HG03045 (cell line): Measurements from ENCODE around the gene ZNF224.

Experiments
- ATAC-seq: cut with Tn5 transposase; IDR thresholded peaks from one replicate; pipeline ENCODE4 v1.9.1; 2021; ENCODE audit warnings: mild to moderate bottlenecking, moderate library complexity; ENCODE audit not compliant: unreplicated experiment

ZNF224 gene

DNA sequence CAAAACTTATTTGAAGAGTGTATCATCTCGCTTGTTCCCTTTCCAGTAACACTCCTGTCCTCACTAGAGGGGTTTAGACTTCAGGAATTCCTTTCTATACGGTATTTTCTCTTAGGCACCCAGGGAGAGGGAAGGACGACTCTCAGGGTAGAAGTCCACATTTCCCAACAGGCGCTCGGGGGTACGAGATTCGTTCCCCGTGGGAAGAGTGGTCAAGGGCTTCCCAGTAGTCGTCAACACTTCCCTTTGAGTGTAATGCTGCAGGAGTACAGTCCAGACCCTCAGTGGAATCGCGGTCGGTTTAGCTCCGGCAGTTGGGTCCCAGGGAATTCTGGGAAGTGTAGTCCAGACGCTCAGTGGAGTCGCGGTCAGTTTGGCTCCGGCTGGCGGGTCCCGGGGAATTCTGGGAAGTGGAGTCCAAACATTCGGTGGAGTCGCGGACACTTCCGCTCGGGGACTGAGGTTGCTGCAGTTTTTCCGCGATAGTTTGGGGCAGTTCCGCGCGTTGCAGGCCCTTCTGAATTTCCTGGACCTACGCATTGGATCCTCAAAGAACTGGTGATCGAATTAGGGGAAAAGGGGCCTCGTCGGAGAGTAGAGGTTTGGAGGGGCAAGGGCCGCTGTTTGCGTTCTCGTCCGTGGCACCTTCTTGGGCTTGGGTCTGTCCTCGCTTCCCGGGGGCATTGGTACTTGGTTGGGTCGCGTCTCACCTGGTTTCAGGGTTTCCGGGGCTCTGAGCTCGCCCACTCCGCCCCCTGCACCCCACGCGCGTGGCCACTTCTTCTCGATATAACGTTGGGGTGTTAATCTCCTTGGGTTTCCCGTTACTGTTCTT is at the start of gene ZNF224:
Gene ZNF224, plus strand, starts transcription at position 431 of the 835 bp plus-strand sequence. CDS start 3,513 bp downstream, outside the sequence.
- peak; percentile 82 for ATAC-seq

DNA sequence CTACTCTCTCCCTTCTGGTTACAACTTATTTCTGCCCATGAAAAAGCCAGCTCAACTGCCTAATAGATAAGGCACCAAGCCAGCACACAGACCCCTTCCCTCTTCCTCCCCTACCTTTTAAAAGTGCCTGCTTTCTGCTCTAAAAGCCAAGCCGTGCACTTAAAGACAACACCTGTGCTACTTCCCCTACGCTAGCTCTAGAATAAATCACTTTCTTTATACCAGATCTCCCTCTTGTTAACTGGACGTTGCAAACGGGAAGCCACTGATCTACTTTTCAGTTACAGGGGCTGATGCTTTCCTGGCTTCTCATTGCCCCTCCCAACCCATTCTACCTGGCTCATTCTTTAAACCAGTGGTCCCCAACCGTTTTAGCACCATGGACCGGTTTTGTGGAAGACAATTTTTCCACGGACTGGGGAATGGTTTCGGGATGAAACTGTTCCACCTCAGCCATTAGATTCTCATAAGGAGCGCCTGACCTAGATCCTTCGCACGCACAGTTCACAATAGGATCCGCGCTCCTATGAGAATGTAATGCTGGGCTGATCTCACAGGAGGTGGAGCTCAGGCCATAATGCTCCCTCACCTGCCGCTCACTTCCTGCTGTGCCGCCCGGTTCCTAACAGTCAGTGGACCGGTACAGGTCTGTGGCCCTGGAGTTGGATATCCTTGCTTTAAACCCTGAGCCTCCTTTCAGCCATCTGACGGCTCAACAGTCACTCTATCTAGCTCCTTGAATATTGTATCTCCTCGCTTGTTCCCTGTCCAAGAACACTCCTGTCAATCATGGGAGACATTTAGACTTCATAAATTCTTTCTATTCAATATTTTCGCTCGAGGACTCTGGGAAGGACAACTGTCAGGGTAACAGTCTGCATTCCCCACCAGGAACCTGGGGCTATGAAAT is 43.2 kb upstream of the ZNF224 start:
- no peak for ATAC-seq

DNA sequence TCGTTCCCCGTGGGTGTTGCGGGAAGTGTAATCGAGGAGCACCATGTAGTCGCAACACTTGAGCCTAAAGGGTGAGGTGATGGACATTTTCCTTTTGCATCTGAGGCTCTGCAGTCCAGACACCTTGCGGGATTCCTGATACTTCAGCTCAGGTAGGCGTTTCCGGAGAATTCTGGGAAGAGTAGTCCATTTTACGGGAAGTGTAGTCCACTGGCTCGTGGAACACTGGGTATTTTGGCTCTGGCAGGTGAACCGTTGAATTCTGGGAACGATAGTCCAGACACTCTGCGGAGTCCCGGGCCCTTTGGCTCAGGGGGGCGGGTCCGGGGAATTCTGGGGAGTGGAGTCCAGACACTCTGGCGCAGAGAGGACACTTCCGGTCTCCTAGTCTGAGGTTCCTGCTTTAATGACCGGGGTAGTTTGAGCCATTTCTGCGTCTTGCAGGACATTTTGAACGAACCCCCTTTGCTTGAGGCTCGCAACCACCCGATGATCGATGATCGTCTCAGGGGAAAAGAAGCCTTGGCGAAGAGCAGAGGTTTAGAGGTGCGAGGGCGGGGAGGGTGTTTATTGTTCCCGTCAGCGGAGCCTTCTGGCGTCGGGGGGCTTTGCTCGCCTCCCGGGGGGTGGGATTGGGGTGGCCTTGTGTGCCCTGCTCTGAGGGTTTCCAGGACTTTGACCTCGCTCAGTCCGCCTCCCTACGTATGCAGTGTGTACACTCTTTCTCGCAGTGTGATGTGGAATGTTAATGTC is 42.3 kb upstream of the ZNF224 start, which contains the start of gene ZNF223:
Gene ZNF223, plus strand, starts transcription at position 387 of the 753 bp plus-strand sequence. CDS start 3,141 bp downstream, outside the sequence.
- no peak for ATAC-seq

DNA sequence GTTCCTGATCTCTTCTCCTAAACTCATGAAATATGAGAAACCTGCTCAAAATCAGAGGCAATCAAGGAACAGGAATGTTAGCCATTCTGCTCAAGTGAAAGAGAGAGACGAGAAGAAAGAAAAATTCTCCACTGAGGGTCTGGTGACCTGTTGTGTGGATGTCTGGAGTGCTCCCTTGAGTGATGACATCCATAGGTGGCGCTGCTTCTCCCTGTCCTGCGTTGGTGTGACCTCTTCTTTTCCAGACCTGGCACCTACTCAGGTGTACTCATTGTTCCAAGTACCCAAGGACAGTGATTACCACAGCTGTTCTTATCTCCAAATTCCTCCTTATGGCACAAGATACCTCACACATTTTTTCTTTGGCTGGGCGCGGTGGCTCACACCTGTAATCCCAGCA is 38.3 kb upstream of the ZNF224 start:
- ATAC-seq, result no peak

DNA sequence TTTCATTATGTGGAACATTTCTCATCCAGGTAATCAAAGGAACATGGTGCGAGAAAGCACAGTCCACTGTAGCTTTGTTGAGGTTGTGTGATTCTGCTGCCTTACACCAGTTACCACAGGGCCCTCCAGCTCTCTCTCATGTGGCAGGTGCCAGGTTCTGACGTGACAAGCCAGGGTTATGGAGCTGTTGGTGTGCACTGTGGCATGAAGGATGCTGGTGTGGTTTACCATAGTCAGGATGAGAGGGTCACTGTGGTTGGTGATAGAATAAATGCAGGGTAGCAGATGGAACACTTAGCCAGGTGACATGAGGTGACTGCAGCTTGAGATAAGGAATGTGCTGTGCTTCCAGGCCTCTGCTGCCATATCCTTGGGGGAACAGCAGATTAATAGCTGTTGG is 34.9 kb upstream of the ZNF224 start:
- no peak for ATAC-seq

DNA sequence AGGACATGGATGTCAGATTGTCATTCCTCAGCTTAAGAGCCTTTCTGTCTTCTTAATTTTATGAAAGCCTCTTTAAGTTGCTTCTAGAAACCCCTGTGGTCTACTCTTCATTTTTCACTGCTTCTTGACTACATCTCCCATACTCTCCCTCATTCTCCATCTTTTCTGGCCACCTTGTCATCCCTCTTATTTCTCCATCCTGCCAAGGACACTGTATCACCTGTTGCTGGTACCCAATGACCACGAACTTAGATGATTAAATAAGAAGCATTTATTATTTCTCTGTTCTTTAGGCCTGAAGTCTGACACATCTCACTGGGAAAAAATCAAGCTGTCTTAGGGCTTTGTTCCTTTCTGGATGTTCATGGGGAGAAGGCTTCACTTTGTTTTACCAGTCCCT is 33.1 kb upstream of the ZNF224 start:
- ATAC-seq, result no peak

DNA sequence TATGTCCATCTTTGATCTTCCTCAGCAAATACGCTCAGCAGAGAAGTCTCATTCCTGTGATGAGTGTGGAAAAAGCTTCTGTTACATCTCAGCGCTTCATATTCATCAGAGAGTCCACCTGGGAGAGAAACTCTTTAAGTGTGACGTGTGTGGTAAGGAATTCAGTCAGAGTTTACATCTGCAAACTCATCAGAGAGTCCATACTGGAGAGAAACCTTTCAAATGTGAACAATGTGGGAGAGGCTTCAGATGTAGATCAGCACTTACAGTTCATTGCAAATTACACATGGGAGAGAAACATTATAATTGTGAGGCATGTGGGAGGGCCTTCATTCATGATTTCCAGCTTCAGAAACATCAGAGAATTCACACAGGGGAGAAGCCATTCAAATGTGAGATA is 27.9 kb upstream of the ZNF224 start:
- no peak for ATAC-seq

DNA sequence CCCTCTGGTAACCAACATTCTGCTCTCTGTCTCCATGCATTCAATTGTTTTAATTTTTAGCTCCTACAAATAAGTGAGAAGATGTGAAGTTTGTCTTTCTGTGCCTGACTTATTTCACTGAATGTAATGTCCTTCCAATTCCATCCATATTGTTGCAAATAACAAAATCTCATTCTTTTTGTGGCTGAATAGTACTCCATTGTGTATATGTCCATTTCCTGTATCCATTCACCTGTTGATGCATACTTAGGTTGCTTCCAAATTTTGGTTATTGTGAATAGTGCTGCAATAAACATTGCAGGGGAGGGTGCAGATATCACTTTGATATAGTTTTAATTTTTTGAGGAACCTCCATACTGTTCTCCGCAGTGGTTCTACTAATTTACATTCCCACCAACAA is 24.7 kb upstream of the ZNF224 start:
- ATAC-seq, result no peak

DNA sequence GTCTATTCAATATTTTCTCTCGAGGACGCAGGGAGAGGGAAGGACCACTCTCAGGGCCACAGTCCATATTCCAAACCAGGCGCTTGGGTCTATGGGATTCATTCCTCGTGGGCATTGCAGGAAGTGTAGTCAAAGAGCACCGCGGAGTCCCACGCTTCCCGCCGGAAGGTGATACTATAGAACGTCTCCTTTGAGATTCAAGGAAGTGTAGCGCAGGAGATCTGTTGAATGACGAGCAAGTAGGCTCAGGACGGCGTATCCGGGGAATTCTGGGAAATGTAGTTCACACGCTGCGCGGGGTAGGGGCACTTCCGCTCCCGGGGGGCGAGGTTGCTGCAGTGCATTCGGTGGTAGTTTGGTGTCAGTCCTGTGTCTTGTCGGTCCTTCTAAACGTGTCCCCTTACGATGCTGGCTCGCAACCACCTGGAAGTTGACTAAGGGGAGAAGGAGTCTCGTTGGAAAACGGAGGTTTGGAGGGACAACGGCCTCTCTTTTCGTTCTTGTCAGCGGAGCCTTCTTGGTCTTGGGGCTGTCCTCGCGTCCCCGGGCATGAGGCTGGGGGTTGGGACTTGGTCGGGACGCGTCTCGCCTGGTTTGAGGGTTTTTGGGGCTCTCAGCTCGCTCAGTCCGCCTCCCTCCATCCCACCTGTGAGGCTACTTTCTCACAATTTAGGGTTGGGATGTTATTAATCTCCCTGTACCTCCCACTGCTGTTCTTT is 22.2 kb upstream of the ZNF224 start, which contains the start of gene ZNF284:
Gene ZNF284, plus strand, starts transcription at position 336 of the 719 bp plus-strand sequence. CDS start 4,231 bp downstream, outside the sequence.
- peak; percentile 81 for ATAC-seq

DNA sequence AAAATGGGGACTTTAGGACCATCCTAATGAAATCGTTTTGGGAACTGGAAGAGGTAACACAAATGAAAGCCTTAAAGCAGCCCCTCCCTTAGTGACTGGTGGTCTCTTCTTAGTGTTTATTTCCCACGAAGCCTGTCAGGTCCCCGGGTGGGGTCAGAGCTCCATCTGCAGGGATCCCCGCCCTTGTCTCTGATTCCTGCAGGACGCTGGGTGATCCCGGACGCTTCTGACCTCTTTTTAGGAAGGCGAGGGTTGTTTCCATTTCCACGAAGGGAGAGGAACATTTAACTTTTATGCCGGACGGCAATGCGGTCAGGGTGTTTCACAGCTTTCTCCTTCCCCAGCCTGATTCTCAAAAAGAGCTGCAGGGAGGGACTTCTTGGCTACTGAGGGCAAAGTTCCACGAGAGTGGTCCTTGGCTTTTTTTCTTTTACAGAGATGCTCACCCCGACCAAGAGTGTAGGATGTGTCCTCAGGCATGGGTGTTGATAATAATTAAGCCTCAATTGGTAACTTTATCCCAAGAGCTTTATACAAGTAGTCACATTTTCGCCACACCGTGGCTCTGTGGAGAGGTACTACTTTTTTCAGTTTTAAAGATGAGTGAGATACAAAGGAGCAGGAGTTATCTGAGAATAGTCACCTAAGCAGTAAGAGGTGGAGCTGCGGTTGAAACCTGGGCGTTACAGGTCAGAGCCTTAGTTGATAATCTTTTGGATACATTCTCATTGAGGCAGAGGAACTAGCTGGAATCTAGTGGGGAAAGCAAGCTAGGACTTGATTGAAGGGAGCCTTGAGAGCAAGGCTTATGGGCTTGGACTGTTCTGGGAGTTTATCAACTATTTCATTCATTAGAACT is 21.4 kb upstream of the ZNF224 start:
- no peak for ATAC-seq

DNA sequence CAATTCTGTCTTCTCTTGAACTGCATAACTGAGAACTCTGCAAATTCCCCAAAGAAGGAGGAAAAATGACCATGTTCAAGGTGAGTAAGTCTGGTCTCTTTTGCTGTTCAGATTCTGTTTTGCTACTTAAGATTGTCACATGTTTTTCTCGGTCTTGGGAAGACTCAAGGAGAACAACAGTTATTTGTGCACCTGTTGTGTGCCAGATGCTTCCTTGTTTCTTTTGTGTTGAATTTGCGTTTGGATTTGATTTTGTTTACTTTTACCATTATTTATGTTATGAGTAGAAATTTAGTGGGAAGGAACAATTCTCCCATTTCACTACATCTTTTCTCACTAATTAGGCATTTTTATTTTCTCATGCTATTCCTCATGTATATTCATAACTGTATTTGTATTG is 17.8 kb upstream of the ZNF224 start:
- no peak for ATAC-seq

DNA sequence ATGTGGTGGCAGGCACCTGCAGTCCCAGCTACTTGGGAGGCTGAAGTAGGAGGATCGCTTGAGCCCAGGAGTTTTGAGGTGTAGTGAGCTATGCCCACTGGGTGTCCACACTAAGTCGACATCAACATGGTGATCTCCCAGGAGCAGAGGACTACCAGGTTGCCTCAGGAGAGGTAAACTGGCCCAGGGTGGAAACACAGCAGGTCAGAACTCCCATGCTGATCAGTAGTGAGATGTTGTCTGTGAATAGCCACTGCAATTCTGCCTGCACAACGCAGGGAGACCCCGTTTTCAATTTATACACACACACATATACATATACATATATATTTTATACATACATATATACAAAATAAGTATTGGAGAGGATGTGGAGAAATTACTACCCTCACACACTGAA is 2.1 kb upstream of the ZNF224 start:
- no peak for ATAC-seq

DNA sequence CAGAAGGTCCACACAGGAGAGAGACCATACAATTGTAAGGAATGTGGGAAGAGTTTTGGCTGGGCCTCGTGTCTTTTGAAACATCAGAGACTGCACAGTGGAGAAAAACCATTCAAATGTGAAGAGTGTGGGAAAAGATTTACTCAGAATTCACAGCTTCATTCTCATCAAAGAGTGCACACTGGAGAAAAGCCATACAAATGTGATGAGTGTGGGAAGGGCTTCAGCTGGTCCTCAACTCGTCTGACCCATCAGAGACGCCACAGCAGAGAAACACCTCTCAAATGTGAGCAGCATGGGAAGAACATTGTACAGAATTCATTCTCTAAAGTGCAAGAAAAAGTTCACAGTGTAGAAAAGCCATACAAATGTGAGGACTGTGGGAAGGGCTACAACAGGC is 13.6 kb downstream of the ZNF224 start:
- no peak for ATAC-seq

DNA sequence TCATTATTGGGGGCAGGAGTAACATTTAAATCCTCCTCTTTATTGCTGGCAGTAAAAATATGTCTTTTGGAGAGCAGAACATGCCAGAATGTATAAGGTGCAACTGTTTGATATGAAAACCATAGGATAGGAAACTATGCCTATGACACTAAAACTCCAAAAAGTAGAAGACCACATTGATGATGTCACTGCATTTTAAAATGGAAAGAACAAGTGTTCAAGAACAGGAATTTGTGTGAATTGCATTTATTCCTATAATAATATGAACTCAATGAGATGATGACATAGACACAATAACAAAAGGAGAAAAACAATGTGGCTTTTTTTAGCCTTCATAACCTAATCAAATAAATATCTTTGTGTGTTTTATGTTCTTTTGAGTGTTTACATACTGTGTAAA is 15.3 kb downstream of the ZNF224 start:
- no peak for ATAC-seq

DNA sequence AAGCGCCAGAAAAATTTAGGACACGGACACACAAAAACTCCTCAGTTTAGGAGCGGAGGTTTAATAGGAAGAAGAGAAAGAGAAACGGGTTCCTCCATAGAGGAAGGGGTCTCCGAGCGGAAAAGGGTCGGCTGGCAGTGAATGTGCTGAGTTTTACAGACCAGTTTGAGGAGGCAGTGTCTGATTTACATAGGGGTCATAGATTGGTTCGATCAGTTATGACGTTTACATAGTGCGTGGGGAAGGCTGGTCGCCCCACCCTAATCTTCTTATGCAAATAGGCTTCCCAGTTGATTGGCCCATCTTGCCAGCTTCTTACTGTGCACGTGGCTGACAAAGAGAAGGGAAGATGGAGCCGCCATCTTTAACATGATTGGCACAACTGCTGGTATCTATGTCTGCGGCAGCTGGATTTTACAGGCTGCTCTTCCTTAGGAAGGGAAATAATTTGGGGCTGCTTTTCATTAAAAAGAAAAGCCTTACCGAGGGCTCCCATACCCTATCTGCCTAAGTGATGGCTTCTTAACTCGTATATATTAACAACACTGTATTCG is 17.8 kb downstream of the ZNF224 start:
- no peak for ATAC-seq

DNA sequence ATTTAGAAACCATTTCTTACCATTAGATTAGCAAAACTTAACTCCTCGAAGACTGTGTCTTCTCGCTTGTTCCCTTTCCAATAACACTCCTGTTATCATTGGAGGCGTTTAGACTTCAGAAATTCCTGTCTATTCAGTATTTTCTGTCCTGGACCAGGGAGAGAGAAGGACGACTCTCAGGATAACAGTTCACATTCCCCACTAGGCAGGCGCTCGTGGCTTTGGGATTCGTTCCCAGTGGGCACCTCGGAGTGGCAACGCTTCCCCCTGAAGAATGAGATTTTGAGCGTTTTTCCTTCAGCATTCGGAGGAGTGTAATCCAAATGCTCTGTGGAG is 18.6 kb downstream of the ZNF224 start:
- no peak for ATAC-seq

DNA sequence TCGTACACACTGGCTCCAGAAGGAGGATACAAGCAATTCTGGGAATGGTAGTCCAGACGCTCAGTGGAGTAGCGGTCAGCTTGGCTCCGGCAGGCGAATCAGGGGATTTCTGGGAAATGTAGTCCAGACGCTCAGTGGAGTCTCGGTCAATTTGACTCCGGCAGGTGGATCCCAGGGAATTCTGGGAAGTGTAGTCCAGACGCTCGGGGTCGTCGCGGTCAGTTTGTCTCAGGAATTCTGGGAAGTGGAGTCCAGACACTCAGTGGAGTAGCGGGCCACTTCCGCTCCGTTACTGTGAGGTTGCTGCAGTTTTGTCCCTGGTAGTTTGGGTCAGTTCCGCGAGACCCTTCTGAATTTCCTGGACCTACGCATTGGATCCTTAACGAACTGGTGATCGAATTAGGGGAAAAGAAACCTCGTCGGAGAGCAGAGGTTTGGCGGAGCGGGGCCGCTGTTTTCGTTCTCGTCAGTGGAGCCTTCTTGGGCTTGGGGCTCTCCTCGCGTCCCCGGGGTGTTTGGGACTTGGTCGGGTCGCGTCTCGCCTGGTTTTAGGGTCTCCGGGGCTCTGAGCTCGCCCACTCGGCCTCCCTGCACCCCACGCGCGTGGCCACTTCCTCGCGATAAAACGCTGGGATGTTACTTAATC is 19.1 kb downstream of the ZNF224 start, which contains the start of gene ZNF225:
Gene ZNF225, plus strand, starts transcription at position 262 of the 646 bp plus-strand sequence. CDS start 2,429 bp downstream, outside the sequence.
- ATAC-seq, result peak; percentile 92

DNA sequence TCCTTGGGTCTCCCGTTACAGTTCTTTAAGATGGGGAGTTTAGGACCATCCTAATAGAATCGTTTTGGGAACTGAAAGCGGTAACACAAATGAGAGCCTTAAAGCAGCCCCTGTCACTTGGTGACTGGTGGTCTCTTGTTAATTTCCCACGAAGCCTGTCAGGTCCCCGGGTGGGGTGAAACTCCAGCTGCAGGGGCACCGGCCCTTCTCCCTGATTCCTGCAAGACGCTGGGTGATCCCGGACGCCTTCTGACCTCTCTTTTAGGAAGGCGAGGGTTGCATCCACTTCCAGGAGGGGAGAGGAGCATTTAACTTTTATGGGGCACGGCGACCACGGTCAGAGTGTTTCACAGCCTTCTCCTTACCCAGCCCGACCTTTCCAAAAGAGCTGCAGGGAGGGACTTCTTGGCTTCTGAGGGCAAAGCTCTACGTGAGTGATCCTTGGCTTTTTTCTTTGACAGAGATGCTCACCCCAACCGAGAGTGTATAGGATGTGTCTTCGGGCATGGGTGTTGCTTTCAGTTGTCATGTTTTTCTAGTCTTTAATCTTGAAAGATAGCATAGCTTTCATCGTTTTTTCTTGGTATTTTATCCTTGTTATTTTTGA is 19.7 kb downstream of the ZNF224 start:
- peak; percentile 10 for ATAC-seq
